Chondrocyte (in vitro differentiated cells): ENCODE data around the gene TACR1. TPM values are rescaled to one million over a fixed set of nuclear protein-coding genes. Genes with fewer than 3 reads are reported as not detected.

Source experiments
- DNase-seq: peaks from one replicate; pipeline ENCODE4 v3.0.0; 2021; ENCODE audit warnings: mixed read lengths, low spot score
- H3K27ac Mint-ChIP-seq: one replicate; pipeline ENCODE4 v1.8.0; 2021; ENCODE audit warnings: mild to moderate bottlenecking, moderate library complexity, mixed read lengths; ENCODE audit not compliant: unreplicated experiment
- H3K27me3 Mint-ChIP-seq: 2 replicates; pipeline ENCODE4 v1.8.0; 2021; ENCODE audit warnings: low read depth, mixed read lengths
- H3K36me3 Mint-ChIP-seq: 2 replicates; pipeline ENCODE4 v1.8.0; 2021; ENCODE audit warnings: low read depth, mixed read lengths
- H3K4me1 Mint-ChIP-seq: 2 replicates; pipeline ENCODE4 v1.8.0; 2021; ENCODE audit warnings: low read depth, mild to moderate bottlenecking, mixed read lengths
- H3K4me3 Mint-ChIP-seq: one replicate; pipeline ENCODE4 v1.8.0; 2021; ENCODE audit warnings: mild to moderate bottlenecking, moderate library complexity, mixed read lengths; ENCODE audit not compliant: unreplicated experiment
- H3K9me3 Mint-ChIP-seq: 2 replicates; pipeline ENCODE4 v1.8.0; 2021; ENCODE audit warnings: low read depth, mixed read lengths
- CTCF ChIP-seq: fragments of 200-600 bp; sonication (generic); IDR thresholded peaks from 2 replicates; pipeline ENCODE4 v1.5.0; 2021; ENCODE audit warnings: antibody characterized with exemption, mild to moderate bottlenecking, moderate library complexity
- total RNA-seq: library from RNA; stranded (reverse); gene quantifications from 3 replicates; pipeline ENCODE4 v1.2.1, GENCODE V29; 2021

TACR1 gene
- total RNA-seq, 1 donor from 2014 or later, result not detected

DNA sequence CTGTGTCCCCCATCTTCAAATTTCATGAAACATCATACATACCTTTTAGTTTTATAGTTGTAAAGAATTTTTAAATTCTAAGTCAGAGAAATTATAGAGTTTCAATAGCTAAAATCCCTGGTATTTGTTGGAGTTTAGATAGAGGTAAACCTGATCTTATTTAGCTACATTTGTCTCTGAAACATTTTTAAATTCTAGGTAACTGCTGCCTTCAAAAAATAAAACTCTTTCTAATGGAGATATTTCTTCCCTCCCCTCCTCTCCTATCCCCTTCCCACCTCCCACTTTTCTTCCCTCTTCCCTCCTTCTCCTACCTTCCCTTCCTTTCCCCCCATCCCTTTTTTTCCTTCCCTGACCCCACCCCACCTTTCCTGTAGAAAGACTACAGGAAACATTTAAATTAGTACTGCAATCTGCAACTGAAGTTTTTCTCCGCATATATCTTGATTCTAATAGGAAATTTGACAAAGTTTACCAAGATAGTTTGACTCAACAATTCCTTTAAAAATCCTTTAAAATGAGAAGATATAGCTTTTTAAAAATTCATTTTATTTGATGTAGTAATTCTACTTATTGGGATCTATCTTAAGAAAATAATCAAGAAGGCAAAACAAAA, 4.1 kb downstream of the TACR1 start:
- TF ChIP-seq CTCF, result no peak
- H3K27ac Mint-ChIP-seq, result no peak overlapping the region
- no peak for DNase-seq
- H3K36me3 Mint-ChIP-seq, result no peaks in the 10 kb centered on the region
- peaks cover 80% of the 10 kb centered on the region for H3K27me3 Mint-ChIP-seq
- H3K9me3 Mint-ChIP-seq, result peaks cover 2% of the 10 kb centered on the region
- H3K4me3 Mint-ChIP-seq, result no peak overlapping the region
- H3K4me1 Mint-ChIP-seq, result peaks cover 12% of the 10 kb centered on the region

DNA sequence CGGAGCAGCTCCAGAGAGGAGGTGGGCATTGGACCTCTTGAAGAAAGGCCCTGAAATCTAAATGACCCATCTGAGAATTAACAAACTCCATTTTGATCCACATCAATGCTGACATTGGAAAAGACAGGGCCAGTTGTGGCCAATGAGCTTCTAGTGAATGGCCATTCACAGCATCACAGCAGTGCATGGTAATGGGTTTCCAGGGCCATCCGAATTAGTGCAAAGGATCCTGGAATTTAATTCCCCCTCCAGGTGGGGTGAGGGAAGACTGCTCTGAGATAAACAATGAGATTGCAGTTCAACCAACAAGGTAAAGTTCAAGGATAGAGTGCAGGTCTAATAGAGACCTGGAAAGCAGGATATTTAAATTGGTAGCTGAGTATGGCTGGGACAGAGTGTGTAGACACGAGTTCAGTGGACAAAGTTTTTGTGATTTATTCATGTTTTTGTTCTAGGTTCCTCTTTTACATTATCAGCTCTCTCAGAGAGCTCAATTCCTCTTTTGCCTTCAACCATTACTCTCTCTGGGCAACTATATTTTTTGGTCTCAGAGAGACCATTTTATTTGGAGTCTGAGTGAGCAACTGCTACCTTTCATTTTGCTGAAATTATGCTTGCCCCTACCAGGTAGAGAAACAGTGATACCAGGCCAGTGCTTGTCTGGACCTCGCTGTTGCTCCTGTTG, 5.0 kb downstream of the TACR1 start:
- Mint-ChIP-seq H3K27me3 (peaks cover 77% of the 10 kb centered on the region), H3K9me3 (peaks cover 2% of the 10 kb centered on the region), H3K36me3 (no peaks in the 10 kb centered on the region), H3K4me3 (no peak overlapping the region), H3K4me1 (peaks cover 4% of the 10 kb centered on the region), H3K27ac (no peak overlapping the region)
- TF ChIP-seq CTCF, result no peak
- no peak for DNase-seq

GRCh38 chr2:75192496-75192895, 6.8 kb downstream of the TACR1 start:
- peaks cover 69% of the 10 kb centered on the region for H3K27me3 Mint-ChIP-seq

GRCh38 chr2:75190271-75190990, 8.9 kb downstream of the TACR1 start:
- H3K9me3 Mint-ChIP-seq, result peaks cover 2% of the 10 kb centered on the region
- TF ChIP-seq CTCF, result no peak
- no peak for DNase-seq
- peaks cover 61% of the 10 kb centered on the region for H3K27me3 Mint-ChIP-seq
- H3K4me3 Mint-ChIP-seq, result no peak overlapping the region
- H3K36me3 Mint-ChIP-seq, result no peaks in the 10 kb centered on the region
- no peaks in the 10 kb centered on the region for H3K4me1 Mint-ChIP-seq
- no peak overlapping the region for H3K27ac Mint-ChIP-seq

More at GRCh38 chr2:75192496-75192895, 6.8 kb downstream of the TACR1 start:
- TF ChIP-seq CTCF, result no peak
- no peak overlapping the region for H3K4me3 Mint-ChIP-seq
- no peaks in the 10 kb centered on the region for H3K4me1 Mint-ChIP-seq
- H3K36me3 Mint-ChIP-seq, result no peaks in the 10 kb centered on the region
- H3K9me3 Mint-ChIP-seq, result peaks cover 2% of the 10 kb centered on the region
- no peak for DNase-seq
- no peak overlapping the region for H3K27ac Mint-ChIP-seq

GRCh38 chr2:75186821-75187220, 12.5 kb downstream of the TACR1 start:
- H3K4me1 Mint-ChIP-seq, result no peaks in the 10 kb centered on the region
- peaks cover 35% of the 10 kb centered on the region for H3K27me3 Mint-ChIP-seq
- no peak overlapping the region for H3K4me3 Mint-ChIP-seq
- H3K27ac Mint-ChIP-seq, result no peak overlapping the region
- peaks cover 2% of the 10 kb centered on the region for H3K9me3 Mint-ChIP-seq
- no peak for DNase-seq
- no peak for TF ChIP-seq CTCF
- H3K36me3 Mint-ChIP-seq, result no peaks in the 10 kb centered on the region
